ENCODE data around the gene USP36. TPM values are rescaled to one million over a fixed set of nuclear protein-coding genes. Genes with fewer than 3 reads are reported as not detected.
A peak's percentile ranks its signal among the peaks of the same experiment; 100 is the strongest.

Gene USP36
- total RNA-seq, 6 experiments from 2014 or later: 12.7 to 27.8 (median 18.7) TPM

DNA sequence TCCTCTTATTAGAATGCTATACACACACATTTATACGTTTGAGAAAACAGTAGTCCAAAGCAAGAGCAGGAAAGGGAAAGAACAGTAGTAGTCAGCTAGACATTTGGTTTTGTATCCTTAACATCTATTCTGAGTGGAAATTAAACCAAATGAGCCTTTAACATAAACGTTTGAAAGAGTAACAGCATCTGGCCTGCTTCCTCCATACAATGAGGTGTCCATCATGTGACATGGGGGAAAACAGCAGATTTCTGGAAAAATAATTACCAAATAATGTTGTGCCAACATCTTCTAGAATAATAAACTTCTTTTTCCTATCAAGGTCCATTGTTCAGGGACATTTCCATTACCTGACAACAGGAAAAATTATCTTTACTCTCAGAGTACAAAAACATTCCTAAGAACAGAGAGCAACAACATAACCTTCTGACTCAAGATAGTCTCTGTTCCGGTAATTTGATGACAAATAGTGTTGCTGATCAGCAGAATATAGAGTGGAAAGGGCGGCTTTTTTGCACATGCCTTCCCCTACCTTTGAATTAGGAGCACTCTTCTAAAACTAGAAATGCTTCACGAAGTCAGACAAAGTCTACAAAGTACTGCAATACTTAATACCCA is 78.7 kb downstream of the USP36 start:
- intact Hi-C loops (cut with DNase I): no loop called here
- no peak for TF ChIP-seq POLR2A (IDR thresholded peaks at IDR 0.05)
- TF ChIP-seq, protein P1, sequence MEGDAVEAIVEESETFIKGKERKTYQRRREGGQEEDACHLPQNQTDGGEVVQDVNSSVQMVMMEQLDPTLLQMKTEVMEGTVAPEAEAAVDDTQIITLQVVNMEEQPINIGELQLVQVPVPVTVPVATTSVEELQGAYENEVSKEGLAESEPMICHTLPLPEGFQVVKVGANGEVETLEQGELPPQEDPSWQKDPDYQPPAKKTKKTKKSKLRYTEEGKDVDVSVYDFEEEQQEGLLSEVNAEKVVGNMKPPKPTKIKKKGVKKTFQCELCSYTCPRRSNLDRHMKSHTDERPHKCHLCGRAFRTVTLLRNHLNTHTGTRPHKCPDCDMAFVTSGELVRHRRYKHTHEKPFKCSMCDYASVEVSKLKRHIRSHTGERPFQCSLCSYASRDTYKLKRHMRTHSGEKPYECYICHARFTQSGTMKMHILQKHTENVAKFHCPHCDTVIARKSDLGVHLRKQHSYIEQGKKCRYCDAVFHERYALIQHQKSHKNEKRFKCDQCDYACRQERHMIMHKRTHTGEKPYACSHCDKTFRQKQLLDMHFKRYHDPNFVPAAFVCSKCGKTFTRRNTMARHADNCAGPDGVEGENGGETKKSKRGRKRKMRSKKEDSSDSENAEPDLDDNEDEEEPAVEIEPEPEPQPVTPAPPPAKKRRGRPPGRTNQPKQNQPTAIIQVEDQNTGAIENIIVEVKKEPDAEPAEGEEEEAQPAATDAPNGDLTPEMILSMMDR (IDR thresholded peaks at IDR 0.05): no peak
- peak overlapping the region in 2 of 3 donors; percentile 5 to 48 for H3K27ac ChIP-seq
- H3K27me3 ChIP-seq: no peaks in the 10 kb centered on the region
- ATAC-seq: peak; percentile 34 to 63 (median 52)
- peaks cover 0 to 73% (median 16%) of the 10 kb centered on the region in 4 donors for H3K4me1 ChIP-seq
- no peaks in the 10 kb centered on the region for H3K36me3 ChIP-seq
- 50% methylated on average over 5 of the region's 5 CpGs for WGBS (ENCODE audit: insufficient coverage, low coverage, low lambda C conversion rate, missing lambda C conversion rate)
- no peak for DNase-seq
- no peak overlapping the region for H3K4me3 ChIP-seq
- H3K9me3 ChIP-seq: no peaks in the 10 kb centered on the region

DNA sequence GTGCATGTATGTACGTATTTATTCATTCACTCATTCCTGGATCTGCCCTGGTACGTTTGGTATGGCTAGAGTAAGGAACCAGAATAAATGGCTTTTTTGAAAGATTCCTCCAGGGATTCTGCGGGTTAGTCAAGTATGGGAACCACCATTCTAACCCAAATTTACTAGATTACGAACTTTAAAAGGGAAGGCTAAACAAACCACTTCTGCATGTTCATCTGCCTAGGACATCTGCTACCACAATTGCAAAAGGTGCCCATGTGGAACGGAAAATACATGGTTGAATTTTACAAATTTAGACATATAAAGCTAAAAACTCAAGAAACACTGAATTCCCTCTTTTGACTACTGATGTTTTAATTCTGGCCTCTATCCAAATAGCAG is 80.7 kb downstream of the USP36 start:
- Histone ChIP-seq H3K4me3 (no peak overlapping the region), H3K9me3 (no peaks in the 10 kb centered on the region), H3K27ac (peak overlapping the region in 1 of 3 donors; percentile 47), H3K4me1 (peaks cover 0 to 66% (median 16%) of the 10 kb centered on the region in 4 donors), H3K36me3 (no peaks in the 10 kb centered on the region), H3K27me3 (no peaks in the 10 kb centered on the region)
- WGBS (ENCODE audit: insufficient coverage, low coverage, low lambda C conversion rate, missing lambda C conversion rate): 62% methylated on average over 5 of the region's 5 CpGs
- TF ChIP-seq POLR2A (IDR thresholded peaks at IDR 0.05): no peak
- DNase-seq (no peak), ATAC-seq (no peak)
- intact Hi-C loops (cut with DNase I): no loop called here

DNA sequence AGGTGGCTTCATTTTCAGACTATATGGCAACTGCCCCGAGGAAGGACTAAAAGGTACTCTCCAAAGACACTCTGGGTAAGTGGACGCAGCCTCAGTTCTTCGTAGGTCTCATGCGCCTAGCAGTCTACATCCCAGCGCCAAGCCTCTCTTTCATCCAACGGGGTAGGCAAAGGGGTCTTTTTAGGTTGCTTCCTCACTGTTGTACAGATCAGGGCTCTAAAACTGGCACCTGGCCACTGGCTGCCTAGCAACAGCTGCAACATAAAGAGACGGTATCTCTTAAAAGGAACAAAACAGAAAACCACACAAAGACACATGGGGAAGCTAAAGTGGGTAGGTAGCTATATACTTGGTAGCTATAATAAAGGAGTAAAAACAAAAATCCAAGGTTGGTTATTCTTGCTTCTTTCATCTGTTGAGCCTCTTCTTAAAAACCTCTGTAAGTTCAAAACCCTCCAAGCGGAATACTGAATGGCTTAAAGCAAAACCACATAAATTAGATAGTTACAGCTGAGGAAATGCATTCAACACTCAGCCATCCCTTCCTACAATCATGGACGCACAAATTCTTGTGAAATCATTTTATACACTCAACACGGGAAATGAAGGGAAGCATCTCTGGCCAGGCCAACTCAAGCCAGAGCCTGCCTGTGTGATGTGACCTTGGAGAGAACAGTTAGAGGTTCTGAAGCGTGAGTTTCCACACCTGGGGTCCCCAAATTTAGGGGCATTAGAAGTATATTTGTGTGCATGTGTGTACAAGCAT is 81.2 kb downstream of the USP36 start:
- Histone ChIP-seq H3K27ac (peak overlapping the region in 2 of 3 donors; percentile 3 to 47), H3K4me1 (peaks cover 0 to 60% (median 14%) of the 10 kb centered on the region in 4 donors), H3K4me3 (no peak overlapping the region), H3K9me3 (no peaks in the 10 kb centered on the region), H3K36me3 (no peaks in the 10 kb centered on the region), H3K27me3 (no peaks in the 10 kb centered on the region)
- intact Hi-C loops (cut with DNase I): no loop called here
- WGBS (ENCODE audit: insufficient coverage, low coverage, low lambda C conversion rate, missing lambda C conversion rate): 46% methylated on average over 7 of the region's 11 CpGs
- DNase-seq (peak in 1 of 3 donors; percentile 73), ATAC-seq (peak; percentile 22 to 63 (median 44))
- TF ChIP-seq POLR2A (IDR thresholded peaks at IDR 0.05): no peak
- TF ChIP-seq, protein P1 (IDR thresholded peaks at IDR 0.05): no peak

DNA sequence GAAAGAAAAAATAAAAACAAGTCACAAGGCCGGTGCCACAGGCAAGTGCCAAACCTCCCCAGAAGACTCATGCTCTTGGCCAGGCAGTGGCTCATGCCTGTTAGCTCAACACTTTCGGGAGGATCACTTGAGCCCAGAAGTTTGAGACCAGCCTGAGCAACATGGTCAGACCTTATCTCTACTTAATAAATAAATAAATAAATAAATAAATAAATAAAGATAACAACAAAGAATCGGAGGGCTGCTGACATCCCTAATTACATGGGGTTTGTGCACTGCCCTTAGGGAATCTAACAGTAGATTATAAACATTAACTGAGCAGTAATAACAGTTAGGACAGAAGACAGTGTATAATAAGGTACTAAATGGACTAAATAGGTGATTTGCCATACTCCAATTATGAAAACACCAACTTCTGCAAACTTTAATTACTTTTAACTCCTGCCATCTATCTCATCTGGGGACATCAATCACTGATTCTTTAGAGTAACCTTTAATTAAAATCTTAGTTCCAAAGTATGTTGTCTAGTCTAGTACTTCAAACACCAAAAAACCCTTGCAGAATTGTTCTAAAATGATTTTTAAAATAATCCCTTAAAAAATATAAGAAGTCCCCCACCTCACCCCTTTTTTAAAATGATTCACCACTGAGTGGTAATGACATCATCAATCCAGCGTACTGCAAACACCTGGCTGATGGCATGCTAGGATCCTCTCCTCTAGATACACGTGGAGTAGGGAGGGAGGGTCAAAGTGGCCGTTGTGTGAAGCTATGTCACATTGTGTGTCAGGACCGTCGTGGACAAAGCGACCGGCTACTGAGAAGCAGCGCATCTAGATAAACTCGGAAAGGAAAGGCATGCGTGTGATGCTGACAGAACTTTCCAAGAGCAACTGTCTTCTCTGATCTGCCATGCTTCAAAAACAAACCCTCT is 87.0 kb downstream of the USP36 start:
- WGBS (ENCODE audit: insufficient coverage, low coverage, low lambda C conversion rate, missing lambda C conversion rate): 72% methylated on average over 12 of the region's 13 CpGs
- intact Hi-C loops (cut with DNase I): no loop called here
- no peak for TF ChIP-seq POLR2A (IDR thresholded peaks at IDR 0.05)
- TF ChIP-seq, protein P1 (IDR thresholded peaks at IDR 0.05): no peak
- Histone ChIP-seq H3K4me1 (peaks cover 0 to 58% (median 25%) of the 10 kb centered on the region in 4 donors), H3K36me3 (no peaks in the 10 kb centered on the region), H3K27me3 (no peaks in the 10 kb centered on the region), H3K27ac (no peak overlapping the region), H3K4me3 (no peak overlapping the region), H3K9me3 (no peaks in the 10 kb centered on the region)
- DNase-seq: no peak
- no peak for ATAC-seq

Measured in right lobe of liver (tissue), 6 donors.